NCI-H774 (cell line): ENCODE data around the gene TMEM221.
A peak's percentile ranks its signal among the peaks of the same experiment; 100 is the strongest.

Experiments used
- DNase-seq: peaks from one replicate; lab custom pipeline; 2025; lab: John Stamatoyannopoulos, UW

Gene TMEM221

DNA sequence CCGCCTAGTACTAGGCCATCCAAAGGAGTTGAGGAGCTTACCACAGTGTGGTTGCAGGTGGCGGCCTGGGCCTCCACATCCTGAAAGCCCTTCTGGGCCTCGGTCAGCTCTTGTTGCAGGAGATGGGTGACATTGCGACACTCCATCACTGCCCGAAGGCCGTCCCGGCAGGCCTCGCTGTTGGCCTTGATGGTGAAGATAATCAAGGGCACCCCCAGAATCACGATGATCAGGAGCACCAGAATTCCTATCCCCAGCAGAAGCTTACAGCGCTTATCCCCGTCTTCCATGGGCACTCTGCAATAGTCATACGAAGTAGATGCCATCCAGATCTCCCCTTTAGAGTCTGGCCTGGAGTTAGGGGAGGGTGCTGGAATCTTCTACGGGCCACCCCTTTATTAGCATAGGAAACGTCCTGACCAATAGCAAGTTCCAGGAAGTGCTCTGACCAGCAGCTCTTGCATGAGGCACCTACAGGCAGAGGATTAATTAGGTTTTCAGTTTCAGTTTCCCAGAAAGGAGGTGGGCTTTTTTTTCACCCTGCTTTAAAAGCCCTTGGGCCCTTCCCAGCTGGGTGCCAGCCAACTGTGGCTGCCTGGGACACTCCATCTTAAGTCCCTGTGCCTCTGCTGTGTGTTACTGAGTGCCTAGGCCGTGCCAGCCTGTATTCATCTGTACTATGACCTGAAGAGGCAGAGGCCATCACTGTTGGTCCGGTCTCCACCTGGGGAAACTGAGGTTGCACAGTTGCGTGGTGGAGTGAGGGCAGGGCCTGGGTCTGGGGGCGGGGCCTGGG lies 43.0 kb downstream of the TMEM221 start, which contains the start of gene BST2:
Gene BST2, minus strand, starts transcription at position 381 of the 796 bp plus-strand sequence. Its CDS starts 55 bp downstream, at position 326.
- no peak for DNase-seq

DNA sequence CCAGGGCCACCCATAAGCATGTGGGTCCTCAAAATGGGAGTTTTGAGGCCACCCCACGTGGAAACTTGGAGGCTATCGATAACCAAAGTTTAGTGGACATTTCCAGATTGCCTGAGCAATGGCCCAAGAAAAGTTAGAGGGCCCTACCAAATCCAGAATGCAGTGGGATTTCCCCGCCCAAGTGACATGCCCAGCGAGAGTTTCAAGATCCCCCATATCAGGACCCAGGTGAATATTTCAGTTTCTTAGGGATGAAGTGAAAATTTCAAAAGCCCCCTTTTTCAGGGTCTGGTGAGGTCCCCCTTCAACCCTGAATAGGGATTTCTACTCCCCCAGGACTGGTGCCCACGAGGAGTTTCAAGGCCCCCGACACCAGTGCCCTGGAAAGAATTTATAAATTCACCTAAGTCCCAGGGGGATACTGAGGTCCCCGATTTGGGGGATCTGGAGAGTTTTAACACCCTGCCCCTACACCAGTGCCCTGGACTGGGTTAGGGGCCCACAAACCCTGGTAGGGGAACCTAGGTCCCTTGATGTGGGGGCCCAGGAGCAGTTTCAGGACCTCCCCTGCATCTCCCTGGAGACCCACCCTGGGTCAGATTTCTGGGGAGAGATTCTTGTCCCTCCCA lies 43.7 kb downstream of the TMEM221 start:
- DNase-seq, result no peak

DNA sequence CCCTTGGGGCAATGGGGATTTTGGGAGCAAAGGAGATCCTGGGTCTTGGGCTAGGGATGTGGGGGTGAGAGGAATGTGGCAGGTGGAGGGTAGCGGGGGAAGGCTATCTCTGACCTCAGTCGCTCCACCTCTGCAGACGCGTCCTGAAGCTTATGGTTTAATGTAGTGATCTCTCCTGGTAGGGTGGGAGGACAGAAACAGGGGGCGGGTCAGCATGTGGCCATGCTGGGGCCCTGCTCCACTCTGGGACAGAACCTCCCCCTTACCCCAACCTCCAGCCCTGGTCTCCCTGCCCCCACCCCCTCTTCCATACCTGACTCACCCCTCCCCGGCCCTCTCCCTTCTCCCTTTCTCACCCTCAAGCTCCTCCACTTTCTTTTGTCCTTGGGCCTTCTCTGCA lies 44.5 kb downstream of the TMEM221 start:
- no peak for DNase-seq

DNA sequence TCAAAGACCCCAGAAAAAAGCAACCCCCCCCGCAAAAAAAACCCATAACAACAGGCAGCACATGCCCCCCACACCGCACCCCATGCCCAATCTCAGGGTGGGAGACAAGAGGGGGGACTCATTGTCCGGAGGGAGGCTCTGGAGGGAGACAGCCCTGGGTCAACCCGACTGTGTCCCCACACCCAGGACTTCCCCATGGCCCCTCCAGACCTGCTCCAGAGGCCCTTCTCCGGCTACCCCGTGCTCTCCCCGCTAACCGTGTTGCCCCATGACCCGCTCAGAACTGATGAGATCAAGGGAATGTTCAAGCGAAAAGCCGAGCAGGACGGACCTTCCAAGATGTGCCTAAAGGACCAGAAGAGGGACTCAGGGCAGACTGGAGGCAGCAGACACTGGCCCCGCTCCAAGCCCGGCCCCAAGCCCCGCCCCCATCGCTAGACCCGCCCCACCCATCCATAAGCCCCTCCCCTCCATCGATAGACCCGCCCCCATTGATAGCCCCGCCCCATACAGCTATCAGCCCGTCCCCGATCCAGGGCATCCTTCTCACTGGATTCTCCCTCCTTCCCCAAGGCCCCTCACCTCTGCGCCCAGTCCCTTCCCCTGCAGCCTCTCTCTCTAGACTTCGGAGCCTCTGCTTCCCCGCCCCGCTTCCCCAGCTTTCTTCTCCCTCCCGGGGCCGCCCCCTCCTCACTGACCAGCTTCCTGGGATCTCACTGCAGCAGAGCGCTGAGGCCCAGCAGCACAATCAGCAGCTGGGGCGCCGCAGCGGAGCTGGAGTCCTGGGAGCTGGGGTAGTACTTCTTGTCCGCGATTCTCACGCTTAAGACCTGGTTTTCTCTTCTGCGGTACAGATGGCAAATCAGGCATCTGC lies 45.2 kb downstream of the TMEM221 start:
- no peak for DNase-seq

DNA sequence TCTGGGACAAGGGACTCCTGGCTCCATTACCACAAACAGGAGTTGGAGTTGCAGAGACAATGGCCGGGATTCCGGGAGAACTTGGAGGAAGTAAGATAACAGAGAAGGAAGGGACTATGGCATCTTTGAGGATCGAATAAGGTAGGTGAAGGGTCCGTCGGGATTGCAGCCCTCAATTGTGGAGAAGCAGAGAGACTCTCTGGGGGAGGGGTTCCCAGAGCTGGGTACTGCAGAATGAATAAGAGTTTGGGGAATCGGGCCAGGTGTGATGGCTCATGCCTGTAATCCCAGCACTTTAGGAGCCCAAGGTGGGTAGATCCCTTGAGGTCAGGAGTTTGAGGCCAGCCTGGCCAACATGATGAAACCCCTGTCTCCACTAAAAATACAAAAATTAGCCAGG lies 46.8 kb downstream of the TMEM221 start:
- no peak for DNase-seq

DNA sequence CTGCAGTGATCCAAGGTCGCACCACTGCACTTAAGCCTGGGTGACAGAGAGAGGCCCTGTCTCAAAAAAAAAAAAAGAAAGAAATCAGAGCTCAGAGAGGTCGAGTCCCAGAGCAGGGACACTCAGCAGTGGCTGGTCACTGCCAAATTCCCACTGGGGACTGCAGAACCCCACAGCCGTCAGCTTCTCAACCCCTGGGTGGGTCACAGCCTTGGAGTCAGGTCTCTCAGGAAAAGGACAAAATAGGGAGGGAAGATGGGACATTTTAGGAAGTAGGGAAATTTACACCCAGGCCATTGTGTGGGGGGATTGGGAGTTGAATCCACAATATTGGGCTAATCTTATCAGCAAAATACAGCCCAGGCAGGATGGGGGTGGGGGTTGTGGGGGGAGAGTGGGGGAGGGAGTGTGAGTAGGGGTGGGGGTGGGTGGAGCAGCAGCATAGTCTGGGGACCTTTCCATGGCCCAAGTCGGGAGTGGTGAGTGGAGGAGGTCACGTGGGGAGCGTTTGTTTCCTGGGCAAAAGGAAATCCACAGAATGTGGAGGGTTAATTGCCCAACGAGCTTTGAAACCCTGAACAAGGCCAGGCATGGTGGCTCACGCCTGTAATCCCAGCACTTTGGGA lies 49.5 kb downstream of the TMEM221 start:
- no peak for DNase-seq

DNA sequence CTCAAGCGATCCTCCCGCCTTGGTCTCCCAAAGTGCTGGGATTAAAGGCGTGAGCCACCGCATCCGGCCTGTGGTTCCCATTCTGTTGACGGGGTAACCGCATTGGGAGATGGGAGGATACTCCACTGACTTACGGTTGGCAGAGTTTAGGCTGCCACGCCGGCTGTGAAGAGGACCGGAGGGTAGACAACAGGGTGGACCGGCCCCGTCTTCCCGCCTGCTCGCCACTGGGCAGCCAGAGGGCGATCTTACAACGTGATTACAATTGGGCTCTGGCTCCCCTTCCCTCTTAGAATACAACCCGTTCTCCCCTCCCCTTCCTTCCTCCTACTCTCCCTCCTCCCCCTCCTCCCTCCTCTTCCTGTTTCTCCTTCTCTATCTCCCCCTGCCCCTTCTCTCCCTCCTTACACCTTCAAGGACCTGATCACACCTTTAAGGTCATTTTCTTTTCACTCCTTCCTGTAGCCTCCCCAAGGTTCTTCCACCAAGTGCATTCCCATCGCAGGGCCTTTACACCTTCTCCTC lies 53.5 kb downstream of the TMEM221 start:
- no peak for DNase-seq

DNA sequence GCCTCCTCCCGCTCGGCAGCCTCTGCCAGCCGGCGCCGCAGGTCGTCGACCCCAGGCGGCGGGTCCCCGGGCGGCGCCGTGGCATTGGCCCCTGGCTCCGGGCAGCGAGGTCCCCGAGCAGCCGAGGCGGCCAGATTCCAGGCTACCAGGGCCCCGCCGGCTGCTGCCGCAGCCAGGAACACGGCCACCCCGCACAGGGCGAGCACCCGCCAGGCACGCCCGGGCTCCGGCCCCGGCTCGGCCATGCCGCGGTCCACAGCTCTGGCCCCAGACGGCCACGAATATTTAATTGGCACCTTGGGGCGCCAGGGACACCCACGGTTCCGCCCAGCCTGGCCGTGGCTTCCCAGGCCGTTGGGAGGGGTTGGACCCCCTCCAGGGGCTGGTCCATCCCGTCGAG lies 54.6 kb downstream of the TMEM221 start, which contains the start of gene CCDC194:
Gene CCDC194, minus strand, starts transcription at position 283 of the 400 bp plus-strand sequence. Its CDS starts 38 bp downstream, at position 245.
- DNase-seq, result no peak

DNA sequence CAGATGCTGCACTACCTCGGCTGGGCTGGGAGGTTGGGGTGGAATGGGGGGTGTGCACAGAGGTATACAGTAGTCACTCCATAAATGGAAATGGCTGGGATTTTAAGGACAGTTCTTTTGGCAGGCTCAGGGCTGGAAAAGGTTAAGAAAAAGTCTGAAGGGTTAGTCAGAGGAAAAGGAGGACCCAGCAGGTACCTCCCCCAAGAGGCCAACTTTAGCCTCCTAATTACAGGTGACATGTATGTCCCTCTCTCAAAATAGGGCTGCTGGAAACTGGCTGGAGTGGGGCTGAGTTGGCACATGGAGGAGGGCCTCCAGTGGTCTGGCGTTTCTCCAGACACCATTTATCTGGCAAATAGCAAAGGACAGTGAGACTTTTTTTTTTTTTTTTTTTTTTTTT lies 55.5 kb downstream of the TMEM221 start:
- no peak for DNase-seq

DNA sequence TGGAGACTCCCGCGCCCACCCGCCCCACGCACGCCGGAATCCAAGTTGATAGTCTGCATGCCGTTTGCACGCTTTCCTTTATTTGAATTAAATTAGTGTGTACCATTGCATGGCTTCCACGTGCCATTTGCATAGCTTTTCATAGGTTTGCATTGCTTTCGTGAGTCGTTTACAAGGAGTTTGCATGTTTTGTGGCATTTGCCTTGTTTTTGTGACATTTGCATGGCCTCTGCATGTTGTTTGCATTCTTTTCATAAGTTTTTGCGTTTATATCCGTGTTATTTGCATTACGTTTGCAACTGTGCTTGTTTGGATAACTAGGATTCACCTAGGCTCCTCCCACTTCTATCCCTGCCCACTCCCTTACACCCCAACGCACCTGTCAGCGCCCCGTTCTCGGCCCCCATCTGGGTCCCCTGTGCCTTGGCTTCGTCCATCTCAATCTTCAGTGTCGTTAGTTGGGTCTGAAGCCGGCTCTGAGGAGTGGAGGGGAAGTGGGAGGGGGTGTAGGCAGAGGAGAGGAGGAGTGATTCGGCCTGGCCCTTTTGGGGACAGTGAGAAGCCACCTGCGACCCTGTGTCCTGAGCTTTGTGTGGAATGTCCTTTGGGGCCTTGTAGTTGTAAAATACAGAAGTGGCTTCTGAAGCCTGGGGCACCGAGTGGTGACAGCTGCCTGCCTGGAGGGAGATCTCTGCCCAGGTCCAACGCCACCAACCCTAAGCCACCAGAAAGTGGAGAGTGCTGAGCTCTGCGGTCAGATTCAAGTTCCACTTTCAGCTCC lies 56.9 kb downstream of the TMEM221 start:
- DNase-seq, result no peak

DNA sequence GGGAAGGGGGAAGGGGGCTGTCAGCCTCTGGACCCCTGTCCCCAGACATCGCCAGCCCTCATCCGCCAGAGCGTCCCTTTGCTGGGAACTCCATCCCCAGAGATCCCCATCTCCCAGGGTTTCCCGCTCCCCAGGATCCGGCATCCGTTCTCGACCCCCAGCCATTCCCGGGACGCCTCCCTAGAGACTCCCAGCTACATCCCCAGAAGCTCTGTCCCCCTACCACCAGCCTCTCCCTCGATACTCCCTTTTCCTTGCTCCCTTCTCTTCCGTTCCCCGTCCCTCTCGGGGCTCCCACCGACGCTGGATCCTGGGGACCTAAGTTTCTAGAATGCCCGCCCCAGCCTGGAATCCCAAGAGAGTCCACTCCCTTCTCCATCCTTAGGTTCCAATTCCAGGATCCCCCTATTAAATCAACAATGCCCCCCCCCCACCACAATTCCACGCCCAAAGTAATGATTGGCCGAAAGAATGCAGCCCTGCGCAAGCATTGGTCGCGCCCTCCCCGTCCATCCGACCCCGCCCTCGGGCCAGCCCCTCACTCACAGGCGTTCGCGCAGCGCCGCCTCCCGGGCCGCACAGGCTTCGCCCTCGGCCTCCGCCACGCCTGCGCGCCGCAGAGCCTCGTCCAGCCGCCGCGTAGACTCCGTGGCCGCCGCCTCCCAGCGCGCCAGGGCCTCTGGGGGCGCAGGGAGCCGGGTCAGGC lies 57.6 kb downstream of the TMEM221 start:
- peak; percentile 93 for DNase-seq

DNA sequence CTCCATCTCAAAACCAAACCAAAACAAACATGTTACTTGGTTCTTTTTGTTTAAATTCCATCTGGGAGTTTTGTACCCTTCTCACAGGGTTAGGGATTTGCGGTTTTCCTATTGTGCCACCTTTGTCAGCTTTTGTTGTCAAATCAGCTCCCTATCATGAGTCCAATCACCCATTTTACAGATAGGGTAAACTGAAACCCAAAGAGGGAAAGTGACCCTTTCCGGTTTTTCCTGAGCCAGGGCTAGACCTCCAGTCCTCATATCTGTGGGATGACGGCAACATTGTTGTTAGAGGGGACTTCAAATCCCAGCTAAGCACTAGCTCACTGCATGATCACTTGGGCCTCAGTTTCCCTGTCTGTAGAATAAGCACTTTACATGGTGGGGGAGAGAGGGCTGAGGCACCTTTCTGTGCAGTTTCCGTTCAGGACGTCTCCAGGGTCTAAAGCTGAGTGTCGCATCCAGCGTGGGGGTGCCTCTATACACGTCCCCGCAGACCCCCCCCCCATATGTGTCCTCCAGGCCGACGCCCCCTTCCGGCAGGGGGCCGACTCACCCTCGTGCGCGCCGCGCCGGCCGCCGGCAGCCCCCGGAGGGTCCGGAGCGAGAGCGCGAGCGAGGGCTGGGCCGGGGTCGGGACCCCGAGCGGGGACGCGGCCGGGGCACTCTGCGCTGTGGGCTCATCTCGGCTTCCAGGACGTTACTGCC lies 58.4 kb downstream of the TMEM221 start:
- DNase-seq, result no peak

DNA sequence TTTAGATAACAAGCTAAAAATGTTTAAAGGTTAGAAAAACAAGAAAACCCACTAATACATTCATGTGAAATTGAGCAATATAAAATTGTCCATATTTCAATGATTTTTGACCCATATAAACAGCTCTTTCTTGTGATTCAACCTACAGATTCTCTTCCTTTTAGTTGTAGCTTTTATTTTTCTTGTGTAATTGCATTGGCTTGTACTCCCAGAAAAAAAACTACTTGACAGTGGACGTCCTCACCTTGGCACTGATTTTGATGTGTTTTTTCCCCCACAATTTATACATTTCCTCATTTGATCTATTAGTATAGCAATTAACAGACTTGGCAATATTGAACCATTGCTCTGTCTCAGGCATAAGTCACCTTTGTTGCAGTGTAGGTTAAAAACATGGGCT lies 59.2 kb downstream of the TMEM221 start:
- no peak for DNase-seq

DNA sequence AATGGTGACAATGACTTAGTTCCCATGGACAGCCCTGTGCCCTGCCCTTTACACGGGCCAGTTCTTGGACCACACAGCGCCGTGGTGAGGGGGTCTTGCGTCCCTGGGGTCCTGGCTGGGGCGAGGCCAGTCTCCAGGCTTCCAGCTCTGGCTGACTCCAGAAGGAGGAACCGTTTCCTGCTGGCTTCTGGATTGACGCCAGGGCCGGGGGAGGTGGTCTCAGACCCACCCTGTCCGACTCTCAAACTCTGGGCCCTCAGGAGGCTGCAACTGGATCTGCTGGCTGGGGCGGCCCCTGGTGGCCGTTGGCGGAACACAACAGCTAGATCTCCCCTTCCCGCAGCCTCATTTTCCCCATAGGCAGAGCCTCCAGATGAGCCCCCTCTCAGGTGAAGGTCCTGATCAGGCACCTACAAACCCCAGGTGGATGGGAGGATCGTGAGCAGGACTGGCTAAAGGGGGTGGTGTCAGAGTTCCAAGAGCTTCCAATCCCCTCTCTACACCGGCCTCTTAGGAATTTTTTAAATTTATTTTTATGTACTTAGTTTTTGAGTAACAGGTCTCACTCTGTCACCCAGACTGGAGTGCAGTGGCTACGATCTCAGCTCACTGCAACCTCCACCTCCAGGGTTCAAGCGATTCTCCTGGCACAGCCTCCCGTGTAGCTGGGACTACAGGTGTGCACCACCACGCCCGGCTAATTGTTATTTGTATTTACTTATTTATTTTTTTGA lies 62.4 kb downstream of the TMEM221 start:
- DNase-seq, result peak; percentile 41
